ENCODE measurements around the gene APOBEC3A. TPM values are rescaled to one million over a fixed set of nuclear protein-coding genes. Genes with fewer than 3 reads are reported as not detected.
A peak's percentile ranks its signal among the peaks of the same experiment; 100 is the strongest.
"Not testable (repeated sequence)": the region's sequence is repeated elsewhere in the genome, so short reads cannot be mapped to it uniquely, and the experiment has no call there.

Gene APOBEC3A
- polyA plus RNA-seq, 1 experiment = not detected

DNA sequence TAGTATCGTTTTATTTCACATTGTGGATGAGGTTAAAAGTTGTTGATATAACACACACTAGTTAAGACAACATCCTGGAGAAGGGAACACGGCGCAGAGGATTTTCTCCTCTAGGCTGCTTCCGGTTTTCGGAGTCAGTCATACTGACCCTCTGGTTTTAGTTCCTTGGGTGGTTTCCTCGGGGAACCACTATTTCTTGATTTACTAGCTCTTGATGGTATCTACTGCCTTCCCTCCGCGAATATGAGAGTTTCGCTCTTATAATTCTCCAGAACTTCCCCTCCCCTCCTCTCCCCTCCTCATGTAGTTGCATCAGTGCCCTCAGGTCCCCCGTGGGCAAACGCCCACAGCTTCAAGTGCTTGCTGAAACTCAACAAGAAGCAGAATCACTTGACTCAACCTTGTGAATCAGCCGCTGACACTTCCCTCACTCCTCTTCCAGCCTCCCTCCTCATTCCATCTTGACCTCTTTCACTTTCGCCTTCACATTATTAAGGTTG, 15.9 kb upstream of the APOBEC3A start:
- Histone ChIP-seq H3K27ac (ENCODE audit: low read depth, low read length) (no peak overlapping the region), H3K4me3 (ENCODE audit: low read depth, low read length) (no peak overlapping the region), H3K9me3 (ENCODE audit: control insufficient read depth, insufficient read depth, low read length) (no peaks in the 10 kb centered on the region), H3K27me3 (ENCODE audit: control insufficient read depth, insufficient read depth, low read length) (peaks cover 41% of the 10 kb centered on the region)
- ChIA-PET CTCF (interaction anchor here (0.6 kb wide), 1 partner anchor 334 kb away, joined by 4 read pairs; no protein-coding TSS in a partner anchor), POLR2A (no interaction called here)
- DNase-seq (ENCODE audit: low read depth, low spot score) = no peak
- TF ChIP-seq, protein P1, sequence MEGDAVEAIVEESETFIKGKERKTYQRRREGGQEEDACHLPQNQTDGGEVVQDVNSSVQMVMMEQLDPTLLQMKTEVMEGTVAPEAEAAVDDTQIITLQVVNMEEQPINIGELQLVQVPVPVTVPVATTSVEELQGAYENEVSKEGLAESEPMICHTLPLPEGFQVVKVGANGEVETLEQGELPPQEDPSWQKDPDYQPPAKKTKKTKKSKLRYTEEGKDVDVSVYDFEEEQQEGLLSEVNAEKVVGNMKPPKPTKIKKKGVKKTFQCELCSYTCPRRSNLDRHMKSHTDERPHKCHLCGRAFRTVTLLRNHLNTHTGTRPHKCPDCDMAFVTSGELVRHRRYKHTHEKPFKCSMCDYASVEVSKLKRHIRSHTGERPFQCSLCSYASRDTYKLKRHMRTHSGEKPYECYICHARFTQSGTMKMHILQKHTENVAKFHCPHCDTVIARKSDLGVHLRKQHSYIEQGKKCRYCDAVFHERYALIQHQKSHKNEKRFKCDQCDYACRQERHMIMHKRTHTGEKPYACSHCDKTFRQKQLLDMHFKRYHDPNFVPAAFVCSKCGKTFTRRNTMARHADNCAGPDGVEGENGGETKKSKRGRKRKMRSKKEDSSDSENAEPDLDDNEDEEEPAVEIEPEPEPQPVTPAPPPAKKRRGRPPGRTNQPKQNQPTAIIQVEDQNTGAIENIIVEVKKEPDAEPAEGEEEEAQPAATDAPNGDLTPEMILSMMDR (IDR thresholded peaks at IDR 0.05; ENCODE audit: low read depth, low read length) = no peak

DNA sequence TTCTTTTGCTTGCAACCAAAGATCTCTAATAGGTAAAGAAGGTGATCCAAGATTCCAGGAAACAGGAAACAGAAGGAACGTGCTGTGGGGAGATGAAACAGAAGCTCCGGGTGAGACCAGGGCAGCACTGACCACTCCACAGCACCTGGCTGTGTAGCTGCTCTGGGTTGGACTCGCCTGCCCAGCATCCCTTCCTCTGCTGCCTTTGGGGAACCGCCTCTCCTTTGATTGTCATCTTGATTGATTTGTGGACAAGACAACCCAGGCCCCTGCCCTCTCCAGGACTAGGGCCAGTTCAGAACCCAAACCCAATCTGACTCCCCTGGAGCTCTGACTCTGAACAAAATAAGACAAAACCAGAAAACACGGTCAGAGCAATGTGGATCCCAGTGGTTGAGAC, 14.7 kb upstream of the APOBEC3A start:
- TF ChIP-seq, protein P1 (IDR thresholded peaks at IDR 0.05; ENCODE audit: low read depth, low read length) = no peak
- H3K27ac ChIP-seq (ENCODE audit: low read depth, low read length) = no peak overlapping the region
- H3K27me3 ChIP-seq (ENCODE audit: control insufficient read depth, insufficient read depth, low read length) = peaks cover 52% of the 10 kb centered on the region
- H3K4me3 ChIP-seq (ENCODE audit: low read depth, low read length) = no peak overlapping the region
- no peak for DNase-seq (ENCODE audit: low read depth, low spot score)
- ChIA-PET CTCF (interaction anchor here (0.5 kb wide), 1 partner anchor 60 kb away, joined by 4 read pairs; no protein-coding TSS in a partner anchor), POLR2A (no interaction called here)
- H3K9me3 ChIP-seq (ENCODE audit: control insufficient read depth, insufficient read depth, low read length) = no peaks in the 10 kb centered on the region

DNA sequence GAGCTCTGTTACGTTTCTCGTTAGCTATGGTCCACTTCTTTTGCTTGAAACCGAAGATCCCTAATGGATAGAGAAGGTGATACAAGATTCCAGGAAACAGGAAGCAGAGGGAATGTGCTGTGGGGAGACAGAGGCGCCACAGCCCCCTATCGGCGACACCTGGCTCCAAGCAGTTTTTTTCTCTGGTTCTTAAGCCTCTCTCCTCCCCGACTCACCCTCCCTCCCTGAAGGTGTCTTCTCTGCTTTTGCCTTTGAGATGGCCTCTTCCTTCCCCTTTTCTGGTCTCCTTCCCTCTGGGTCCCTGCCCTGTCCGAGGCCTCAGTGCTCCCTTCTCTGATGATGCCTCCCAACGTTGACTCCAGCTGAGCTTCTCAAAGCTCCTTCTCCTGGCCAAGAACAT, 14.2 kb upstream of the APOBEC3A start:
- POLR2A ChIA-PET = no interaction called here
- no peak for DNase-seq (ENCODE audit: low read depth, low spot score)

DNA sequence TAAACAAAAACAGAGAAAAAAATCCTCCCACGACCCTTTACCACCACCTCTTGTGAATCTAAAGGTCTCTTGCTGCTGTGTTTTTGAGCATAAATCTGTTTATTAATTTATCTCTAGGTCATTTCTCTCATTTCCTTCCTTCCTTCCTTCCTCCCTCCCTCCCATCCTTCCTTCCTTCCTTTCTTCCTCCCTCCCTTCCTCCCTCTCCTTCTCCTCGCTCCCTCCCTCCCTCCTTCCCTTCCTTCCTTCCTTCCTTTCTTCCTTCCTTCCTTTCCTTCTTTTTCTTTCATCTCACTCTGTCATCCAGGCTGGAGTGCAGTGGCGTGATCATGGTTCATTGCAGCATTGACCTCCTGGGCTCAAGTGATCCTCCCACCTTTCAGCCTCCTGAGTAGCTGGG, 13.5 kb upstream of the APOBEC3A start:
- Histone ChIP-seq H3K27me3 (ENCODE audit: control insufficient read depth, insufficient read depth, low read length) (peaks cover 50% of the 10 kb centered on the region), H3K9me3 (ENCODE audit: control insufficient read depth, insufficient read depth, low read length) (no peaks in the 10 kb centered on the region), H3K4me3 (ENCODE audit: low read depth, low read length) (no peak overlapping the region), H3K27ac (ENCODE audit: low read depth, low read length) (no peak overlapping the region)
- CTCF ChIA-PET = interaction anchor here (1.0 kb wide), 1 partner anchor 30 kb away, joined by 3 read pairs; no protein-coding TSS in a partner anchor
- POLR2A ChIA-PET = no interaction called here
- no peak for DNase-seq (ENCODE audit: low read depth, low spot score)
- TF ChIP-seq, protein P1 (IDR thresholded peaks at IDR 0.05; ENCODE audit: low read depth, low read length) = no peak

More for the DNA sequence above, 14.2 kb upstream of the APOBEC3A start:
- CTCF ChIA-PET = interaction anchor here (0.5 kb wide), 1 partner anchor 60 kb away, joined by 4 read pairs; no protein-coding TSS in a partner anchor
- Histone ChIP-seq H3K4me3 (ENCODE audit: low read depth, low read length) (no peak overlapping the region), H3K27ac (ENCODE audit: low read depth, low read length) (no peak overlapping the region), H3K9me3 (ENCODE audit: control insufficient read depth, insufficient read depth, low read length) (no peaks in the 10 kb centered on the region), H3K27me3 (ENCODE audit: control insufficient read depth, insufficient read depth, low read length) (peaks cover 53% of the 10 kb centered on the region)
- TF ChIP-seq, protein P1 (IDR thresholded peaks at IDR 0.05; ENCODE audit: low read depth, low read length) = 0 out of 2 replicates have a peak, but pooled peaks have one; percentile 5

DNA sequence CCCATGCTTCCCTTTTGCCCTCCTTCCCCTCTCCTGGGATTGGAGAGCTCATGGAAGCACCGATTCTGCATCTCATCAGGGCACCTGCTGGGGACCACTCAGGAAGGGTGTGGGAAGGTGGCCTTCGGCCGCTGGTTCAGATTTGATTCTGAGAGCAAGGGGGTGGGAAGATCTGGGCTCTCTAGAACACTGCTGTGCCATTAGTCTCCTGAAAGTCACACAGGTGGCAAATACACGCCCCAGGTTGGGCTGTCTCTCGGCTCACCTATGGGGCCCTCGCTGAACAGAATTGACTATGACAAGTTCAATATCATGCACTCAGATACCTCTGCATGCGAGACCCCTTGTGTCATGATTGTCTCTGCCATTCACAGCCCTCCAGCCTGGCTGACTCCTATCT, 12.8 kb upstream of the APOBEC3A start:
- no peak for DNase-seq (ENCODE audit: low read depth, low spot score)
- TF ChIP-seq, protein P1 (IDR thresholded peaks at IDR 0.05; ENCODE audit: low read depth, low read length) = no peak
- ChIA-PET CTCF (interaction anchor here (1.0 kb wide), 1 partner anchor 29 kb away, joined by 3 read pairs; no protein-coding TSS in a partner anchor), POLR2A (no interaction called here)
- H3K4me3 ChIP-seq (ENCODE audit: low read depth, low read length) = no peak overlapping the region
- no peaks in the 10 kb centered on the region for H3K9me3 ChIP-seq (ENCODE audit: control insufficient read depth, insufficient read depth, low read length)
- no peak overlapping the region for H3K27ac ChIP-seq (ENCODE audit: low read depth, low read length)
- peaks cover 52% of the 10 kb centered on the region for H3K27me3 ChIP-seq (ENCODE audit: control insufficient read depth, insufficient read depth, low read length)

DNA sequence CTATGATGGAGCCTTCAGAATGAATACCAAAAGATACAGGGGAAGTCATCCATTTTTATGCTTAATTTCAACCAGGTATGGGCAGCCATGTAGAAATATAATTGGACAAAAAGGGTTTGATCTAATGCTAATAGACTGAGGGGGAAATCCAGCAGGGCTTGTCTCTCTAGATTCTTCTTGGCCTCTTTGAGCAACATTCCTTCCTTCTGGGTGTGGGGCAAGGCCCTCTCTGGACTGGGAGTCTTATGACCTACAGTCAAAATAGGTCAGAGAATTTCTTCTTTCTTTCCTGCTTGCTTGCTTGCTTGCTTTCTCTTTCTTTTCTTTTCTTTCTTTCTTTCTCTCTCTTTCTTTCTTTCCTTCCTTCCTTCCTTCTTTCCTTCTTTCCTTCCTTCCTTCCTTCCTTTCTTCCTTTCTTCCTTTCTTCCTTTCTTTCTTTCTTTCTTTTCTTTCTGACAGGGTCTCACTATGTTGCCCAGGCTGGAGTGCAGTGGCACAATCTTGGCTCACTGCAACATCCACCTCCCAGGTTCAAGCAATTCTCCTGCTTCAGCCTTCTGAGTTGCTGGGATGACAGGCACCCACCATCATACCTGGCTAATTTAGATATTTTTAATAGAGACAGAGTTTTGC, 11.6 kb upstream of the APOBEC3A start:
- H3K9me3 ChIP-seq (ENCODE audit: control insufficient read depth, insufficient read depth, low read length); POLR2A ChIA-PET; H3K4me3 ChIP-seq (ENCODE audit: low read depth, low read length); CTCF ChIA-PET; DNase-seq (ENCODE audit: low read depth, low spot score); H3K27ac ChIP-seq (ENCODE audit: low read depth, low read length): not testable (repeated sequence)
- peaks cover 55% of the 10 kb centered on the region for H3K27me3 ChIP-seq (ENCODE audit: control insufficient read depth, insufficient read depth, low read length)

Measured in AG04450 (cell line).